K562 (cell line): Measurements from ENCODE around the gene PTPN1. TPM values are rescaled to one million over a fixed set of nuclear protein-coding genes. Genes with fewer than 3 reads are reported as not detected.

Experiments used
- BRD9 ChIP-seq: fragments of 450-650 bp; IDR thresholded peaks from 2 replicates; pipeline ENCODE4 v1.6.1; 2018; ENCODE audit warnings: low read depth; ENCODE audit not compliant: partially characterized antibody
- CBX1 ChIP-seq: sonication (generic); IDR thresholded peaks from 2 replicates; pipeline ENCODE4 v1.6.1; 2016; ENCODE audit warnings: antibody characterized with exemption, low read depth, mild to moderate bottlenecking
- CEBPB ChIP-seq: fragments of 450-650 bp; IDR thresholded peaks from 2 replicates; pipeline ENCODE4 v1.6.1; 2016; ENCODE audit warnings: missing genetic modification characterization, missing compliant biosample characterization
- CEBPG ChIP-seq, 3 experiments: fragments of 200-800 bp in 1 of 3; sonication (Bioruptor generic) in 1 of 3; sonication (generic) in 1 of 3; formaldehyde crosslinking in 1 of 3; IDR thresholded peaks in 2 of 3; conservative IDR thresholded peaks in 1 of 3; 2 replicates each; pipeline versions ENCODE4 v1.6.1 to v1.8.0; 2016 to 2022; ENCODE audit warnings: missing compliant biosample characterization in 2 of 3, missing genetic modification characterization in 2 of 3, mild to moderate bottlenecking in 1 of 3, missing genetic modification reagents in 1 of 3
- CHD1 ChIP-seq: fragments of 200-600 bp; sonication (generic); IDR thresholded peaks from one replicate; pipeline ENCODE4 v1.6.1; 2012; ENCODE audit warnings: mild to moderate bottlenecking, moderate library complexity, low read length, inconsistent platforms
- DEAF1 ChIP-seq: fragments of 450-650 bp; formaldehyde crosslinking; IDR thresholded peaks from 2 replicates; pipeline ENCODE4 v1.4.0; 2020; ENCODE audit warnings: mild to moderate bottlenecking, moderate library complexity
- ELK3 ChIP-seq: fragments of 450-650 bp; formaldehyde crosslinking; IDR thresholded peaks from 2 replicates; pipeline ENCODE4 v1.4.0; 2020; ENCODE audit warnings: mild to moderate bottlenecking
- ERF ChIP-seq: fragments of 450-650 bp; formaldehyde crosslinking; IDR thresholded peaks from 2 replicates; pipeline ENCODE4 v1.4.0; 2020; ENCODE audit warnings: mild to moderate bottlenecking, mixed read lengths
- ETV1 ChIP-seq: fragments of 450-650 bp; conservative IDR thresholded peaks from 2 replicates; pipeline ENCODE4 v1.6.1; 2016; ENCODE audit warnings: missing genetic modification characterization, control low read depth, low read depth, missing compliant biosample characterization
- FIP1L1 ChIP-seq: fragments of 200-400 bp; formaldehyde crosslinking; IDR thresholded peaks from 2 replicates; pipeline ENCODE4 v1.6.1; 2018; ENCODE audit warnings: mild to moderate bottlenecking, low read depth, low read length; ENCODE audit not compliant: poor library complexity, severe bottlenecking
- HBP1 ChIP-seq: fragments of 450-650 bp; formaldehyde crosslinking; IDR thresholded peaks from 2 replicates; pipeline ENCODE4 v1.4.0; 2022; ENCODE audit warnings: missing genetic modification characterization
- L3MBTL2 ChIP-seq: fragments of 450-650 bp; IDR thresholded peaks from 2 replicates; pipeline ENCODE4 v1.6.1; 2016; ENCODE audit warnings: mild to moderate bottlenecking, moderate library complexity
- MED1 ChIP-seq: sonication (generic); formaldehyde crosslinking; IDR thresholded peaks from 2 replicates; pipeline ENCODE4 v1.8.1; 2023; ENCODE audit warnings: missing genetic modification reagents, borderline replicate concordance
- TBL1XR1 ChIP-seq, 2 experiments: IDR thresholded peaks; 2 replicates each; pipeline ENCODE4 v1.6.1; 2012; ENCODE audit warnings: improper control_type of control experiment in 2 of 2, low read length in 2 of 2, mild to moderate bottlenecking in 1 of 2
- TCF3 ChIP-seq: sonication (generic); formaldehyde crosslinking; IDR thresholded peaks from 2 replicates; pipeline ENCODE4 v1.4.0; 2020; ENCODE audit warnings: mild to moderate bottlenecking, missing genetic modification reagents
- UBTF ChIP-seq, 2 experiments: IDR thresholded peaks; 2 replicates each; pipeline ENCODE4 v1.6.1; 2012; ENCODE audit warnings: improper control_type of control experiment in 2 of 2, low read depth in 2 of 2, low read length in 2 of 2, borderline replicate concordance in 1 of 2
- ZNF133 ChIP-seq: fragments of 250-450 bp; sonication (Bioruptor Pico); IDR thresholded peaks from 2 replicates; pipeline ENCODE4 v1.4.0; 2020; ENCODE audit warnings: mild to moderate bottlenecking
- ZNF253 ChIP-seq: fragments of 250-450 bp; sonication (Bioruptor Pico); conservative IDR thresholded peaks from 2 replicates; pipeline ENCODE4 v1.6.1; 2021; ENCODE audit warnings: mild to moderate bottlenecking
- ZNF586 ChIP-seq: fragments of 450-650 bp; formaldehyde crosslinking; conservative IDR thresholded peaks from 2 replicates; pipeline ENCODE4 v1.4.0; 2020; ENCODE audit warnings: mild to moderate bottlenecking, moderate library complexity
- ZNF77 ChIP-seq: fragments of 250-450 bp; sonication (Bioruptor Pico); IDR thresholded peaks from 2 replicates; pipeline ENCODE4 v1.5.0; 2020
- polyA plus RNA-seq, 8 experiments: library from polyadenylated mRNA; depleted of rRNA in 4 of 8; stranded (reverse) in 5 of 8; unstranded in 3 of 8; fragments of >200 nt; fragmentation: Nextera tagmentation in 2 of 8; fragmentation: Illumina TruSeq in 1 of 8; extraction: Ambion mirVana in 2 of 8; extraction: Trizol in 1 of 8; gene quantifications; 2 replicates each; pipeline versions ENCODE4 v1.2.1 to v1.2.3, GENCODE V29; 2011 to 2014; ENCODE audit warnings: inconsistent platforms in 1 of 8, missing spikeins in 1 of 8
- total RNA-seq, 7 experiments: library from RNA; depleted of rRNA in 6 of 7; stranded (reverse); fragments of >200 nt in 6 of 7; fragmentation: Illumina TruSeq in 2 of 7; extraction: Trizol in 2 of 7; gene quantifications; 2 replicates each; pipeline versions ENCODE4 v1.2.1 to v1.2.3, GENCODE V29; 2011 to 2021; ENCODE audit warnings: low replicate concordance in 1 of 7

Gene PTPN1
- total and polyA plus RNA-seq, 9 of the 15 experiments (the other 6 are each of a cell fraction or from before 2014, with no cell fraction given): 11.0 to 85.3 (median 54.0) TPM

GRCh38 chr20:50522053-50522674 lies 12.0 kb downstream of the PTPN1 start (continued):
- TF ChIP-seq UBTF (IDR thresholded peaks at IDR 0.05; ENCODE audit: borderline replicate concordance in 1 of 2, low read depth in 2 of 2, low read length in 2 of 2) (no peak), ELK3 (CRISPR knock-in tag) (no peak), ZNF77 (no peak), ETV1 (tag) (no peak), HBP1 (CRISPR knock-in tag) (no peak), CHD1 (no peak), CEBPG (CRISPR knock-in tag; IDR thresholded peaks at IDR 0.05) (no peak), CEBPG (tag; conservative IDR thresholded peaks at IDR 0.05 in 1 of 2, IDR thresholded peaks at IDR 0.05 in 1 of 2) (no peak), ZNF253 (CRISPR knock-in tag) (no peak), CBX1 (no peak), DEAF1 (CRISPR knock-in tag) (no peak), MED1 (CRISPR knock-in tag) (no peak), ZNF586 (CRISPR knock-in tag) (no peak), TCF3 (CRISPR knock-in tag) (peak; percentile 63), BRD9 (no peak), TBL1XR1 (IDR thresholded peaks at IDR 0.05; ENCODE audit: low read length in 2 of 2) (no peak), CEBPB (tag) (no peak), ERF (CRISPR knock-in tag) (no peak), ZNF133 (CRISPR knock-in tag) (no peak), L3MBTL2 (peak; percentile 90), FIP1L1 (no peak)
